SJSA1 (cell line): ENCODE measurements around the gene CNEP1R1. TPM values are rescaled to one million over a fixed set of nuclear protein-coding genes. Genes with fewer than 3 reads are reported as not detected.

ENCODE experiments used
- DNase-seq, 2 experiments: peaks; one replicate each; pipeline ENCODE4 v3.0.0-alpha.2; 2015 to 2020; ENCODE audit warnings: low spot score in 2 of 2, low read depth in 1 of 2
- H3K27ac ChIP-seq: fragments of 250-450 bp; sonication (Bioruptor Pico); 2 replicates; pipeline ENCODE4 v1.5.1; 2020; ENCODE audit warnings: mild to moderate bottlenecking, moderate library complexity
- H3K27me3 ChIP-seq: fragments of 250-450 bp; sonication (Bioruptor Pico); replicated peaks from 2 replicates; pipeline ENCODE4 v1.5.1; 2020; ENCODE audit warnings: mild to moderate bottlenecking, moderate library complexity
- H3K36me3 ChIP-seq: fragments of 250-450 bp; sonication (Bioruptor Pico); 2 replicates; pipeline ENCODE4 v1.5.1; 2020; ENCODE audit warnings: mild to moderate bottlenecking
- H3K4me1 ChIP-seq: fragments of 250-450 bp; sonication (Bioruptor Pico); replicated peaks from 2 replicates; pipeline ENCODE4 v1.6.1; 2021; ENCODE audit warnings: mild to moderate bottlenecking
- H3K4me3 ChIP-seq: fragments of 250-450 bp; sonication (Bioruptor Pico); 2 replicates; pipeline ENCODE4 v1.5.1; 2020; ENCODE audit warnings: mild to moderate bottlenecking
- H3K9me3 ChIP-seq: fragments of 250-450 bp; sonication (Bioruptor Pico); replicated peaks from 2 replicates; pipeline ENCODE4 v1.5.1; 2020; ENCODE audit warnings: mild to moderate bottlenecking
- total RNA-seq: library from RNA; depleted of rRNA; stranded (reverse); fragments of >200 nt; shearing (Covaris generic); gene quantifications from 2 replicates; pipeline ENCODE4 v1.2.3, GENCODE V29; 2014; rRNA removed

CNEP1R1 gene
- total RNA-seq: 29.7 and 40.3 TPM in 2 replicates

GRCh38 chr16:50024684-50025536, at the start of gene CNEP1R1:
CNEP1R1 (plus strand) TSS chr16:50025225; CDS start chr16:50025316, 91 bp downstream.
- 0 out of 2 replicates have a peak within 1 kb of the TSS, but pooled peaks have one; percentile 11 for H3K27ac ChIP-seq
- peak within 1 kb of the TSS; percentile 78 for H3K4me3 ChIP-seq
- no peaks in the 10 kb centered on the region for H3K9me3 ChIP-seq
- DNase-seq: peak; percentile 95 to 96
- no peaks in the 10 kb centered on the region for H3K27me3 ChIP-seq
- peaks cover 6% of the 10 kb centered on the region; the same call in 1 of the 2 replicates for H3K36me3 ChIP-seq
- no peaks in the 10 kb centered on the region; the same call in 1 of the 2 replicates for H3K4me1 ChIP-seq

GRCh38 chr16:49977427-49977826, 47.6 kb upstream of the CNEP1R1 start:
- Histone ChIP-seq H3K27ac (no peak overlapping the region), H3K4me1 (no peaks in the 10 kb centered on the region), H3K27me3 (0 out of 2 replicates have a peak, but pooled peaks cover 4% of the 10 kb centered on the region), H3K4me3 (no peak overlapping the region), H3K9me3 (no peaks in the 10 kb centered on the region), H3K36me3 (no peaks in the 10 kb centered on the region)
- no peak for DNase-seq

GRCh38 chr16:49978569-49979326, 46.3 kb upstream of the CNEP1R1 start:
- Histone ChIP-seq H3K36me3 (no peaks in the 10 kb centered on the region), H3K4me3 (no peak overlapping the region), H3K4me1 (no peaks in the 10 kb centered on the region), H3K27me3 (0 out of 2 replicates have a peak, but pooled peaks cover 4% of the 10 kb centered on the region), H3K27ac (no peak overlapping the region), H3K9me3 (no peaks in the 10 kb centered on the region)
- no peak for DNase-seq

- Histone ChIP-seq H3K27me3 (0 out of 2 replicates have a peak, but pooled peaks cover 4% of the 10 kb centered on the region), H3K9me3 (no peaks in the 10 kb centered on the region), H3K36me3 (no peaks in the 10 kb centered on the region), H3K4me1 (no peaks in the 10 kb centered on the region), H3K27ac (no peak overlapping the region), H3K4me3 (no peak overlapping the region)
- DNase-seq: no peak
Measured at GRCh38 chr16:49980166-49980565, 44.9 kb upstream of the CNEP1R1 start.

GRCh38 chr16:49986351-49987124, 38.5 kb upstream of the CNEP1R1 start:
- H3K4me3 ChIP-seq: peak overlapping the region; percentile 34
- DNase-seq: peak; percentile 68 to 75
- H3K27me3 ChIP-seq: 0 out of 2 replicates have a peak, but pooled peaks cover 4% of the 10 kb centered on the region
- peaks cover 23% of the 10 kb centered on the region for H3K4me1 ChIP-seq
- peak overlapping the region; percentile 16; the same call in 1 of the 2 replicates for H3K27ac ChIP-seq
- no peaks in the 10 kb centered on the region for H3K36me3 ChIP-seq
- no peaks in the 10 kb centered on the region for H3K9me3 ChIP-seq

- no peak overlapping the region for H3K4me3 ChIP-seq
- no peaks in the 10 kb centered on the region for H3K9me3 ChIP-seq
- H3K36me3 ChIP-seq: no peaks in the 10 kb centered on the region
- H3K27ac ChIP-seq: no peak overlapping the region
- H3K4me1 ChIP-seq: peaks cover 23% of the 10 kb centered on the region
- H3K27me3 ChIP-seq: no peaks in the 10 kb centered on the region
- no peak for DNase-seq
Measured at GRCh38 chr16:49987381-49987780, 37.6 kb upstream of the CNEP1R1 start.

- Histone ChIP-seq H3K27ac (no peak overlapping the region), H3K27me3 (0 out of 2 replicates have a peak, but pooled peaks cover 3% of the 10 kb centered on the region)
- no peak for DNase-seq
Measured at GRCh38 chr16:49992825-49993224, 32.2 kb upstream of the CNEP1R1 start.

GRCh38 chr16:49993579-49993978, 31.4 kb upstream of the CNEP1R1 start:
- Histone ChIP-seq H3K36me3 (no peaks in the 10 kb centered on the region), H3K9me3 (no peaks in the 10 kb centered on the region), H3K27me3 (0 out of 2 replicates have a peak, but pooled peaks cover 3% of the 10 kb centered on the region), H3K4me1 (peaks cover 3% of the 10 kb centered on the region; the same call in 1 of the 2 replicates), H3K4me3 (no peak overlapping the region), H3K27ac (no peak overlapping the region)
- DNase-seq: no peak

More at GRCh38 chr16:49992825-49993224, 32.2 kb upstream of the CNEP1R1 start:
- H3K9me3 ChIP-seq: no peaks in the 10 kb centered on the region
- H3K36me3 ChIP-seq: no peaks in the 10 kb centered on the region
- peaks cover 10% of the 10 kb centered on the region for H3K4me1 ChIP-seq
- no peak overlapping the region for H3K4me3 ChIP-seq

- H3K9me3 ChIP-seq: no peaks in the 10 kb centered on the region
- H3K27me3 ChIP-seq: 0 out of 2 replicates have a peak, but pooled peaks cover 3% of the 10 kb centered on the region
- no peak overlapping the region for H3K4me3 ChIP-seq
- no peaks in the 10 kb centered on the region for H3K36me3 ChIP-seq
- 0 out of 2 replicates have a peak, but pooled peaks cover 3% of the 10 kb centered on the region for H3K4me1 ChIP-seq
- DNase-seq: no peak
- H3K27ac ChIP-seq: no peak overlapping the region
Measured at GRCh38 chr16:49994006-49994405, 31.0 kb upstream of the CNEP1R1 start.

- H3K4me3 ChIP-seq: no peak overlapping the region
- H3K4me1 ChIP-seq: 0 out of 2 replicates have a peak, but pooled peaks cover 3% of the 10 kb centered on the region
- H3K9me3 ChIP-seq: no peaks in the 10 kb centered on the region
- 0 out of 2 replicates have a peak, but pooled peaks cover 3% of the 10 kb centered on the region for H3K27me3 ChIP-seq
- H3K27ac ChIP-seq: no peak overlapping the region
- no peak for DNase-seq
- H3K36me3 ChIP-seq: no peaks in the 10 kb centered on the region
Measured at GRCh38 chr16:49995720-49996119, 29.3 kb upstream of the CNEP1R1 start.

- 0 out of 2 replicates have a peak, but pooled peaks cover 3% of the 10 kb centered on the region for H3K27me3 ChIP-seq
- DNase-seq: no peak
- 0 out of 2 replicates have a peak, but pooled peaks cover 5% of the 10 kb centered on the region for H3K4me1 ChIP-seq
- H3K36me3 ChIP-seq: no peaks in the 10 kb centered on the region
- H3K4me3 ChIP-seq: no peak overlapping the region
- no peaks in the 10 kb centered on the region for H3K9me3 ChIP-seq
- no peak overlapping the region for H3K27ac ChIP-seq
Measured at GRCh38 chr16:49997721-49998251, 27.2 kb upstream of the CNEP1R1 start.

- no peaks in the 10 kb centered on the region for H3K27me3 ChIP-seq
- no peak overlapping the region for H3K4me3 ChIP-seq
- H3K36me3 ChIP-seq: no peaks in the 10 kb centered on the region
- DNase-seq: no peak
- H3K4me1 ChIP-seq: 0 out of 2 replicates have a peak, but pooled peaks cover 2% of the 10 kb centered on the region
- no peaks in the 10 kb centered on the region for H3K9me3 ChIP-seq
- H3K27ac ChIP-seq: no peak overlapping the region
Measured at GRCh38 chr16:49998991-49999390, 26.0 kb upstream of the CNEP1R1 start.

GRCh38 chr16:50001144-50001543, 23.9 kb upstream of the CNEP1R1 start:
- Histone ChIP-seq H3K27me3 (no peaks in the 10 kb centered on the region), H3K9me3 (no peaks in the 10 kb centered on the region), H3K4me1 (0 out of 2 replicates have a peak, but pooled peaks cover 2% of the 10 kb centered on the region), H3K4me3 (no peak overlapping the region), H3K27ac (no peak overlapping the region), H3K36me3 (no peaks in the 10 kb centered on the region)
- DNase-seq: no peak
